ENCODE data around the gene PACS2.
"Not testable (repeated sequence)": the region's sequence is repeated elsewhere in the genome, so short reads cannot be mapped to it uniquely, and the experiment has no call there.

Gene PACS2

DNA sequence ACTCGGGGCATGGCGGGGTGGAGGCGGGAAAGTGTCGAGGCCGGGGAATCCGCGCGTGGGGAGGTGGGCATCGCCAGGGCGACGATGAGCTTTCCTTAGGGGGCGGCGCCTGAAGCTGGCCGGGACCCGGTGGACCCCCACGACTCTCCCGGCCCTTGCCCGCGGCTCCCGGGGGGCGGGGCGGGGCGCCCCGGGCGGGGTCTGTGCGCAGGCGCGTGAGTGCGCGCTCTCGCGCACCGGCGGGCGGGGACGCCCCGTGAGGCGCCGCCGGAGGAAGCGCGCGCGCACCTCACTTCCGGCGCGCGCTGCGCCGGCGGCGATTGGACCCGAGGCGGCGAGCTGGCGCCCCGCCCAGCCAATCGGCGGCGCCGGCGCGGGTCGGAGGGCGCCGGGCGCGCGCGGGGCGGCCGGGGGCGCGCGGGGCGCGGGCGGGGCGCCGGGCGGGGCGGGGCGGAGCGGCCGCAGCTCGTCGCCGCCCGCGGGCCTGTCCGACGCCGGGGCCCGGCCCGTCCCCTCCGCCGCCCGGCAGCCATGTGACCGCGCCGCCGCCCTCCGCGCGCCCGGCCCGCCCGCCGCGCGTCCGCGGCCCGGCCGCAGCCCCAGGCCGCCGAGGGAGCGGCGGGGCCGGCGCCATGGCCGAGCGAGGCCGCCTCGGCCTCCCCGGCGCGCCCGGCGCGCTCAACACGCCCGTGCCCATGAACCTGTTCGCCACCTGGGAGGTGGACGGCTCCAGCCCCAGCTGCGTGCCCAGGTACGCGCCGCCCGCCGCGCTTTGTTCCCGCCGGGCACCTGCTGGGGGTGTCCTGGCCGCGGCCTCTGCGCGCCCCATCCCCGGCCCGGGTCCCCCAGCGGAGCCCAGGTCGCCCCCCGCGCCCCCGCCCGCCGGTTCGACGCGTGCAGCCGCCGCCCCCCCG lies at the start of gene PACS2:
PACS2 (plus strand) TSS at position 462 of the 914 bp plus-strand sequence; CDS start at position 633, 171 bp downstream.
- Histone ChIP-seq H3K27ac (ENCODE audit: low read depth, low read length) (0 out of 2 replicates have a peak within 1 kb of the TSS, but pooled peaks have one; percentile 13), H3K4me1 (ENCODE audit: control insufficient read depth, insufficient read depth, low read length, unreplicated experiment) (peaks cover 20% of the 10 kb centered on the region), H3K4me3 (ENCODE audit: low read depth, low read length) (peak within 1 kb of the TSS; percentile 85), H3K36me3 (ENCODE audit: insufficient read depth, low read length) (no peaks in the 10 kb centered on the region), H3K79me2 (ENCODE audit: control insufficient read depth, insufficient read depth, low read length, unreplicated experiment) (peaks cover 19% of the 10 kb centered on the region), H3K27me3 (ENCODE audit: insufficient read depth, low read length) (no peaks in the 10 kb centered on the region), H2AFZ (ENCODE audit: low read length, unreplicated experiment) (peak within 1 kb of the TSS; percentile 82)

DNA sequence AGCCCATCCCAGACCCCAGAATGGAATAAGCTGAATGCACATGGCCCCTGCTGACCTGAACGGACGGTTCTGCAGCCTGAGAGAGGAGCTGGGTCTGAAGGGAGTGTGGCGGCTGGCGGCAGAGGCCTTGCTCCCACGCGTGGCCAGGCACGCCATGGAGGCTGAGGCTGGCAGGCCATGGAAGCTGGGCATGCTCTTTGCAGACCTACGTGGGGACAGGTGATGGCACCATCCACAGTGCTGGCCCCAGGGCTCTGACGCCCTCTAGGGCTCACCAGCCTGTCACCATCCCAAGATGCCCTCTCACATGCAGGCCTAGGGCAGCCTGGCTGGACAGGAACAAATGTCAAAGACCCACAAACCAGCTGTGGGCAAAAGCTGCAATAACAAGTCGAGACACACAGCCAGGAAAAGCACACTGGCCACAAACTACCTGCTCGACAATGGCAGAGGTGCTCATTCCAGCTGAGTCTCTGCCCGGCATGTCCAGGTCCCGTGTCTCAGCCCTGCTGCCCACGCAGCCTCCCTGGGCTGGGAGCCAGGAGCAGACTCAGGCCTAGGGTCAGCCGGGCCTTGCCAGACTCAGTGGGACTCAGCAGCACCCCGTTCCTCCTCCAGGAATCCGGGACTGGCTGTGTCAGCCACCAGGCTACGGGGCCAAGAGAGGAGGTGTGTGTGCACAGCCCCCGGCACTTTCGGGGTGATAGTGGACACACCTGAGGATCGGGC lies 46.6 kb upstream of the PACS2 start:
- Histone ChIP-seq H3K4me3 (ENCODE audit: low read depth, low read length) (no peak overlapping the region), H3K36me3 (ENCODE audit: insufficient read depth, low read length) (no peaks in the 10 kb centered on the region; the same call in 1 of the 2 replicates), H3K27me3 (ENCODE audit: insufficient read depth, low read length) (no peaks in the 10 kb centered on the region), H3K4me1 (ENCODE audit: control insufficient read depth, insufficient read depth, low read length, unreplicated experiment) (peaks cover 7% of the 10 kb centered on the region), H3K27ac (ENCODE audit: low read depth, low read length) (no peak overlapping the region), H2AFZ (ENCODE audit: low read length, unreplicated experiment) (no peak overlapping the region), H3K79me2 (ENCODE audit: control insufficient read depth, insufficient read depth, low read length, unreplicated experiment) (peaks cover 2% of the 10 kb centered on the region)

DNA sequence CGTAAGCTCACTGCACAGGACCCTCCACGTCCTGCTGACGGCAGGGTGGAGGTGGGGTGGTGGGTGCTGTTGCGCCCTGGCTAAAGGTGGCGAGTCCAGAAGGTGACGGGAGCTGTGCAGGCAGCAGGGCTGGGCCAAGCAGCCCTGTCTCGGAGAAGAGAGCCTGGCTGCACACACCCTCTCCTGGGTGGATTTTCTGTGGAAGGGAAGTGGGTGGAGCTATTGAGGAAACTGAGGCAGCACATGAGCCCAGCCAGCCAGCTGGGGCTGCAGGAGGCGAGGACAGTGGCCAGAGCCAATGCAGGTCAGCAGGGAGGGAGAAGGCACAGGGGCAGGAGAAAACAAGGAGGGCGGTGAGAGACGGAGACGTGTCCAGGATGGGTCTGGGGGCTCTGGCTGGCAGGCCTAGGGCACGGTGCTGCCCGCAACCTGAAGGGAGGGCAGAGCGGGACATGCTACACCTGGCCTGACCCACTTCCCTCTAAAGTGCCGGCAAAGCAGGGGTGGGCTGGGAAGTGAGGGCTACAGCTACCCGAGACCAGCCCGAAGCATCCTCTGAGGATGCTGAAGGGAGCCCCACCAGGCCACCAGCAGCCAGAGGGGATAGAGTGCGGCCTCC lies 45.7 kb upstream of the PACS2 start:
- Histone ChIP-seq H2AFZ (ENCODE audit: low read length, unreplicated experiment) (no peak overlapping the region), H3K4me1 (ENCODE audit: control insufficient read depth, insufficient read depth, low read length, unreplicated experiment) (peaks cover 7% of the 10 kb centered on the region), H3K27me3 (ENCODE audit: insufficient read depth, low read length) (no peaks in the 10 kb centered on the region), H3K79me2 (ENCODE audit: control insufficient read depth, insufficient read depth, low read length, unreplicated experiment) (peaks cover 2% of the 10 kb centered on the region), H3K36me3 (ENCODE audit: insufficient read depth, low read length) (no peaks in the 10 kb centered on the region; the same call in 1 of the 2 replicates), H3K27ac (ENCODE audit: low read depth, low read length) (no peak overlapping the region), H3K4me3 (ENCODE audit: low read depth, low read length) (no peak overlapping the region)

DNA sequence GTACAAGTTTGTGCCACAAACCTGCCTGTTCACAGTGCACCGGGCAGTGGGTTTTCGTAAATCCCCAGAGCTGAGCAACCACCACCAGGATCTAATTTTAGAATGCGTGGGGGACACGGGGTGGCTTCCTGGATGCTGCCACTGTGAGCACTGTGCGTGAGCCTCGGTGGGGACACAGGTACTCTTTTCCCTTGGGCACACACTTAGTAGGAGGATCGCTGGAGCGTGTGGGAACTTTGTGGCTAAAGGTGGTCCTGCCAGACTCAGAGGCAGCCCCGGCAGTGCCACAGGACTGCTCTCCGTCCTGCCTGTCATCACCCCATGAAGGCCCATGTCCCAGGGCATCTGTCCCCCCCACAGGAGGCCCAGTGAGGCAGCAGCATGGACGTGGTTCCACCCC lies 45.1 kb upstream of the PACS2 start:
- no peak overlapping the region for H2AFZ ChIP-seq (ENCODE audit: low read length, unreplicated experiment)
- no peaks in the 10 kb centered on the region for H3K36me3 ChIP-seq (ENCODE audit: insufficient read depth, low read length)
- peaks cover 7% of the 10 kb centered on the region for H3K4me1 ChIP-seq (ENCODE audit: control insufficient read depth, insufficient read depth, low read length, unreplicated experiment)
- no peak overlapping the region for H3K4me3 ChIP-seq (ENCODE audit: low read depth, low read length)
- peaks cover 2% of the 10 kb centered on the region for H3K79me2 ChIP-seq (ENCODE audit: control insufficient read depth, insufficient read depth, low read length, unreplicated experiment)
- no peaks in the 10 kb centered on the region for H3K27me3 ChIP-seq (ENCODE audit: insufficient read depth, low read length)
- H3K27ac ChIP-seq (ENCODE audit: low read depth, low read length) = no peak overlapping the region

DNA sequence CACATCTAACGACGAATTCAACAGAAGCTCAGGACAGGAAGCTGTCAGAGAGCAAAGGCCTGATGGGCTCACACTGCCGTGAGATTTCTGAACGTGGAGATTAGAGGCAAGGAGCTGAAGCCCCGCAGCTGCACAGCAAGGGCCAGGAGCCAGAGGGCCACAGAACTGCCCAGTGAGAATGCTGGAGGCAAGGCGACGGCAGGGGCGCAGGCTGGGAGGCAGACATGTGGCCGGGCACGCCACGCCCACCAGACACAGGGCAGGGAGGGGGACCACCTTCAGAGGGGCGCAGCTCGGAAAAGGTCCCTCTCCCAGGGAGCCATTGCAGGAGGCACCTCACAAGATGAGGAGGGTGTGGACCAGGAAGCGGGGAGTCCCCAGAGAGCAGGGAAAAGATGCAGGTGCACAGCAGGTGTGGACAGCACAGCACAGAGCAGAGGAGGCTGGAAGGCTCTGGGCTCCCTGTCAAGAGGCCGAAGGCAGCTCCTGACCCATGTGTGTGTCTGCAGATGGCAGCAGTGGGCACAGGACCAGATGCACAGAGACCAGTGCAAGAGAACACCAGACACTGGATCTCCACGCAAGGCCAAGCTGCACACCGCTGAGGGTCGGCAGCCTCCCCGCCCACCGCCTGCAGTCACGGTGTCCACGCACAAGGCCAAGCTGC lies 43.2 kb upstream of the PACS2 start:
- Histone ChIP-seq H3K36me3 (ENCODE audit: insufficient read depth, low read length) (no peaks in the 10 kb centered on the region), H2AFZ (ENCODE audit: low read length, unreplicated experiment) (no peak overlapping the region), H3K4me1 (ENCODE audit: control insufficient read depth, insufficient read depth, low read length, unreplicated experiment) (peaks cover 12% of the 10 kb centered on the region), H3K27me3 (ENCODE audit: insufficient read depth, low read length) (no peaks in the 10 kb centered on the region), H3K4me3 (ENCODE audit: low read depth, low read length) (no peak overlapping the region), H3K79me2 (ENCODE audit: control insufficient read depth, insufficient read depth, low read length, unreplicated experiment) (peaks cover 8% of the 10 kb centered on the region), H3K27ac (ENCODE audit: low read depth, low read length) (no peak overlapping the region)

DNA sequence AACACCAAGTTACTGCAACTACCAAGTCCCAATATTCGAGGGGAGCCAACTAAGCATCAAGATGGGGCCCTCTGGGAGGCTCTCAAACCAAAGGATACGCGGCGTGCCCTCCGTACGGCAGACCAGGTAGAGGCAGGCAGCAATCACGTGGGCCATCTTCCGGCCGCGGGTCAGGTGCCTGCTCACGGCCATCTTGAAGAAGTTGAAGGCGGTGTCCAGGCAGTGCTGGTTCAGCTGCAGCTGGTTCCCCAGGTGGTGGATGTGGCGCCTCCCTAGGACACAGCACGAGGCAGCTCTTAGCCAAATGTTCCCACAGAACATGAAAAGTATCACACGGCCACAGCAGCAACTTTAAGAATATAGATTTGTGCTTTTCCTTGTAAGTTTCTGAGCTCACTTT lies 41.9 kb upstream of the PACS2 start:
- H3K27ac ChIP-seq (ENCODE audit: low read depth, low read length) = no peak overlapping the region
- peaks cover 12% of the 10 kb centered on the region for H3K4me1 ChIP-seq (ENCODE audit: control insufficient read depth, insufficient read depth, low read length, unreplicated experiment)
- H3K79me2 ChIP-seq (ENCODE audit: control insufficient read depth, insufficient read depth, low read length, unreplicated experiment) = peaks cover 8% of the 10 kb centered on the region
- no peak overlapping the region for H2AFZ ChIP-seq (ENCODE audit: low read length, unreplicated experiment)
- no peaks in the 10 kb centered on the region for H3K36me3 ChIP-seq (ENCODE audit: insufficient read depth, low read length)
- H3K4me3 ChIP-seq (ENCODE audit: low read depth, low read length) = no peak overlapping the region
- H3K27me3 ChIP-seq (ENCODE audit: insufficient read depth, low read length) = no peaks in the 10 kb centered on the region

DNA sequence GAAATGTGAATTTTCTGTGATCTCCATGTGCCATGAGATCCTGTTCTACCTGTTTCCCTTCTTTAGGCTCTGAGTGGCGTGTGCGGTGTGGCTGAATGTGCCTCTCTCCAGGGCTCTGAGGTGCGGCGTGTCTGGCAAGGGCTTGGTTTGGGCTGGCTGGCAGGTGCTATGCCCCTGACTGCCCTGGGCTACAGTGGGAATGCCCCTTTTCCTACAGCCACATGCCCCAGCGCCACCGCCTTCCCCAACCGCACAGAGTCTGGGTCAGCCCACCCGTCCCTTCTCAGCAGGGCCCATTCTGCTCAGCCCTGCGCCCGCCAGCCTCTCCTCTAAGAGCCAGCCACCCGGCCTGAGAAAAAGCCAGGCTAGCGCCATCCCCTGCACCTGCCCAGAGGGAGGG lies 41.5 kb upstream of the PACS2 start:
- peaks cover 10% of the 10 kb centered on the region for H3K79me2 ChIP-seq (ENCODE audit: control insufficient read depth, insufficient read depth, low read length, unreplicated experiment)

DNA sequence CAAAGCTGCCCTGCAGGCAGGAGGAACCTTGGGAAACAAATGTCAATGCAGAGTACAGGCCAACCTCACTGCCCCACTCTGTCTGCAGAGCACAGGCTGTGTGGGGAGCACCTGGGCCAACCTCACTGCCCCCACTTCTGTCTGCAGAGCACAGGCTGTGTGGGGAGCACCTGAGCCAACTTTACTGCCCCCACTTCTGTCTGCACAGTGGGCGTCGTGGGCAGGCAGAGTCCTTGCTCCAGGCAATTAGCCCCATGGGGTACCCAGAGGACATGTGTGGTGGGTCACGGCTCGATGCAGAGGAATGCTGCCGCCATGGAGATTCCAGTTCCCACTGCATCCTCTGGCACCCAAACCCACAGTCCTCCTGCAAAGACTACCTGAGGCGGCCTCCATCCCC lies 39.9 kb upstream of the PACS2 start:
- H2AFZ ChIP-seq (ENCODE audit: low read length, unreplicated experiment) = no peak overlapping the region
- no peak overlapping the region for H3K4me3 ChIP-seq (ENCODE audit: low read depth, low read length)
- no peak overlapping the region for H3K27ac ChIP-seq (ENCODE audit: low read depth, low read length)
- H3K36me3 ChIP-seq (ENCODE audit: insufficient read depth, low read length) = no peaks in the 10 kb centered on the region
- H3K79me2 ChIP-seq (ENCODE audit: control insufficient read depth, insufficient read depth, low read length, unreplicated experiment) = peaks cover 16% of the 10 kb centered on the region
- H3K27me3 ChIP-seq (ENCODE audit: insufficient read depth, low read length) = no peaks in the 10 kb centered on the region
- peaks cover 5% of the 10 kb centered on the region for H3K4me1 ChIP-seq (ENCODE audit: control insufficient read depth, insufficient read depth, low read length, unreplicated experiment)

More for the DNA sequence above, 41.5 kb upstream of the PACS2 start:
- Histone ChIP-seq H3K36me3 (ENCODE audit: insufficient read depth, low read length) (no peaks in the 10 kb centered on the region), H2AFZ (ENCODE audit: low read length, unreplicated experiment) (no peak overlapping the region), H3K27me3 (ENCODE audit: insufficient read depth, low read length) (no peaks in the 10 kb centered on the region), H3K27ac (ENCODE audit: low read depth, low read length) (no peak overlapping the region), H3K4me1 (ENCODE audit: control insufficient read depth, insufficient read depth, low read length, unreplicated experiment) (peaks cover 8% of the 10 kb centered on the region), H3K4me3 (ENCODE audit: low read depth, low read length) (no peak overlapping the region)

DNA sequence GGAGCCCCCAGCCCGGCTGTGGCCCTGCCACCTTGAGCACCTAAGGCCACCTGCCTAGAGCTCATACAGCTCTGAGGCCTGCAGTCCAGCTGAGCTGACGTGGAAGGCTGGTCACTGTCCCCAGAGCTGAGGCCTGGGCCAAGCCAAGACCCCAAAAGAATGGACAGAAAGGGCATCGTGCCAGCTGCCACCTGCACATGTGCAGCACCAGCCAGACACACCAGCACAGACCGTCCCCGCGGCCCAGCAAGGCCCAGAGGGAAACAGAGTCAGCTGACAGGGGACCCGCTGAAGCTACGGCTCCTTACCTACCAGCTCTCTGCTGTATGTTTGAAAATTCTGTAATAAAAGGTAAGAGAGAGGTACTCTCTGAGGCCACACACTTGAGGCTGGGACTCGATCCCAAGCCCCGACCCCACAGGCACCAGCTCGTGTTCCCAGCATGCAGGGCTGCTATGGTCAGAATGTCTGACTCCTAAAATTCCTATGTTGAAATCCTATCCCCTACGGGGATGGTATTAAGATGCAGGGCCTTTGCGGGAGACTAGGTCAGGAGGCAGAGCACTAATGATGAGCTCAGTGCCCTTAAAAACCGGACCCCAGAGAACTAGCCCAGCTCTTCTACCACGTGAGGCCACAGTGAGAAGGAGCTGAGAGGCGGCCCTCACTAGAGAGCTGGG lies 39.1 kb upstream of the PACS2 start:
- Histone ChIP-seq H3K4me1 (ENCODE audit: control insufficient read depth, insufficient read depth, low read length, unreplicated experiment) (peaks cover 5% of the 10 kb centered on the region), H3K36me3 (ENCODE audit: insufficient read depth, low read length) (no peaks in the 10 kb centered on the region), H3K27ac (ENCODE audit: low read depth, low read length) (no peak overlapping the region), H3K27me3 (ENCODE audit: insufficient read depth, low read length) (no peaks in the 10 kb centered on the region), H3K4me3 (ENCODE audit: low read depth, low read length) (no peak overlapping the region), H2AFZ (ENCODE audit: low read length, unreplicated experiment) (no peak overlapping the region), H3K79me2 (ENCODE audit: control insufficient read depth, insufficient read depth, low read length, unreplicated experiment) (peaks cover 22% of the 10 kb centered on the region)

DNA sequence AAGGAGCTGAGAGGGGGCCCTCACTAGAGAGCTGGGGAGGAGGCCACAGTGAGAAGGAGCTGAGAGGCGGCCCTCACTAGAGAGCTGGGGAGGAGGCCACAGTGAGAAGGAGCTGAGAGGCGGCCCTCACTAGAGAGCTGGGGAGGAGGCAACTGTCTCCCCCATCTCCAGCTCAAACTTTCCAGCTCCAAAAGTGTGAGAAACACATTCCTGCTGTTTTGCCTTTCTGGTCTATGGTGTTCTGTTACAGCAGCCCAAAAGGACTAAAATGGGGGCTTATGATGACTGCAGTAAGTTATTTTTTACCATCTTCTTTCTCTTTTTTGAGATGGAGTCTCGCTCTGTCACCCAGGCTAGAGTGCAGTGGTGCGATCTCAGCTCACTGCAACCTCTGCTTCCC lies 37.1 kb upstream of the PACS2 start:
- peaks cover 26% of the 10 kb centered on the region for H3K79me2 ChIP-seq (ENCODE audit: control insufficient read depth, insufficient read depth, low read length, unreplicated experiment)
- H3K4me3 ChIP-seq (ENCODE audit: low read depth, low read length); H3K27ac ChIP-seq (ENCODE audit: low read depth, low read length); H3K36me3 ChIP-seq (ENCODE audit: insufficient read depth, low read length); H3K4me1 ChIP-seq (ENCODE audit: control insufficient read depth, insufficient read depth, low read length, unreplicated experiment); H2AFZ ChIP-seq (ENCODE audit: low read length, unreplicated experiment); H3K27me3 ChIP-seq (ENCODE audit: insufficient read depth, low read length): not testable (repeated sequence)
